Omental fat pad (tissue), 4 donors: Measurements from ENCODE around the gene DNMT3B. TPM values are rescaled to one million over a fixed set of nuclear protein-coding genes. Genes with fewer than 3 reads are reported as not detected.

ENCODE experiments used
- ATAC-seq: fragments of 150-250 bp; one replicate; pipeline ENCODE4 v1.9.1; 2016; ENCODE audit warnings: mild to moderate bottlenecking, moderate library complexity; ENCODE audit not compliant: low FRiP score
- DNase-seq: peaks from one replicate; pipeline ENCODE4 v3.0.0-alpha.2; 2019; ENCODE audit warnings: low spot score
- CTCF ChIP-seq, 3 donors: fragments of 450-650 bp; IDR thresholded peaks; one replicate each; pipeline ENCODE4 v1.5.1; 2016 to 2017; ENCODE audit warnings: antibody characterized with exemption in 3 of 3, mild to moderate bottlenecking in 3 of 3, moderate library complexity in 2 of 3
- total RNA-seq, 4 donors: library from RNA; depleted of rRNA; stranded (reverse); fragments of >200 nt; gene quantifications; one replicate each; pipeline ENCODE4 v1.1.0, GENCODE V29; 2016

Gene DNMT3B
- total RNA-seq, 4 donors from 2014 or later: 0.24 to 2.0 (median 0.44) TPM

- peak; percentile 77 for ATAC-seq
- no peak for TF ChIP-seq CTCF (IDR thresholded peaks at IDR 0.05)
- no peak for DNase-seq
These were observed 9.5 kb upstream of the DNMT3B start for GRCh38 chr20:32752458-32753250.

- TF ChIP-seq CTCF (IDR thresholded peaks at IDR 0.05): no peak
- ATAC-seq (no peak), DNase-seq (no peak)
These were observed 8.5 kb upstream of the DNMT3B start for GRCh38 chr20:32753731-32754130.

- DNase-seq (no peak), ATAC-seq (no peak)
- TF ChIP-seq CTCF (IDR thresholded peaks at IDR 0.05): no peak
These were observed 6.0 kb upstream of the DNMT3B start for GRCh38 chr20:32756156-32756555.

GRCh38 chr20:32761417-32761830 is 761 bp upstream of the DNMT3B start:
- ATAC-seq (no peak), DNase-seq (no peak)
- no peak for TF ChIP-seq CTCF (IDR thresholded peaks at IDR 0.05)

GRCh38 chr20:32762754-32763201 is 593 bp downstream of the DNMT3B start:
- DNase-seq (no peak), ATAC-seq (no peak)
- TF ChIP-seq CTCF (IDR thresholded peaks at IDR 0.05): no peak

- TF ChIP-seq CTCF (IDR thresholded peaks at IDR 0.05): no peak
- DNase-seq: no peak
- ATAC-seq: no peak
These were observed 1.2 kb downstream of the DNMT3B start for GRCh38 chr20:32763202-32764004.
